K562 (cell line): ENCODE measurements around the gene STK4. TPM values are rescaled to one million over a fixed set of nuclear protein-coding genes. Genes with fewer than 3 reads are reported as not detected.

ENCODE experiments used
- BCOR ChIP-seq: fragments of 450-650 bp; IDR thresholded peaks from 2 replicates; pipeline ENCODE4 v1.6.1; 2016
- BHLHE40 ChIP-seq: IDR thresholded peaks from 2 replicates; pipeline ENCODE4 v1.6.1; 2011; ENCODE audit warnings: low read length, improper control_type of control experiment
- FOXJ2 ChIP-seq: fragments of 200-800 bp; sonication (Bioruptor generic); IDR thresholded peaks from 2 replicates; pipeline ENCODE4 v1.6.1; 2016; ENCODE audit warnings: missing genetic modification characterization, missing compliant biosample characterization
- MAFG ChIP-seq: fragments of 450-650 bp; conservative IDR thresholded peaks from 2 replicates; pipeline ENCODE4 v1.6.1; 2016; ENCODE audit warnings: missing genetic modification characterization, missing compliant biosample characterization
- MECOM ChIP-seq: fragments of 250-450 bp; sonication (Bioruptor Pico); IDR thresholded peaks from 2 replicates; pipeline ENCODE4 v1.8.0; 2022; ENCODE audit warnings: inconsistent platforms
- NONO ChIP-seq, 2 experiments: fragments of 200-400 bp in 1 of 2; fragments of 450-650 bp in 1 of 2; formaldehyde crosslinking in 1 of 2; IDR thresholded peaks; 2 replicates each; pipeline ENCODE4 v1.6.1; 2017; ENCODE audit warnings: low read depth in 2 of 2, mild to moderate bottlenecking in 2 of 2, moderate library complexity in 2 of 2, low read length in 1 of 2
- PCBP2 ChIP-seq: fragments of 200-400 bp; formaldehyde crosslinking; IDR thresholded peaks from 2 replicates; pipeline ENCODE4 v1.6.1; 2018; ENCODE audit warnings: low read length, low read depth, mild to moderate bottlenecking, moderate library complexity; ENCODE audit not compliant: poor library complexity, severe bottlenecking
- PHF8 ChIP-seq: fragments of 200-600 bp; sonication (generic); IDR thresholded peaks from 2 replicates; pipeline ENCODE4 v1.6.1; 2012; ENCODE audit warnings: mixed run types, mild to moderate bottlenecking, inconsistent platforms, low read length, moderate library complexity, borderline replicate concordance
- PHTF2 ChIP-seq: fragments of 250-450 bp; sonication (Bioruptor Pico); IDR thresholded peaks from 2 replicates; pipeline ENCODE4 v1.5.0; 2021; ENCODE audit warnings: mild to moderate bottlenecking
- ZNF280A ChIP-seq: fragments of 450-650 bp; IDR thresholded peaks from 2 replicates; pipeline ENCODE4 v1.6.1; 2018; ENCODE audit warnings: mild to moderate bottlenecking, low read depth; ENCODE audit not compliant: partially characterized antibody
- polyA plus RNA-seq, 8 experiments: library from polyadenylated mRNA; depleted of rRNA in 4 of 8; stranded (reverse) in 5 of 8; unstranded in 3 of 8; fragments of >200 nt; fragmentation: Nextera tagmentation in 2 of 8; fragmentation: Illumina TruSeq in 1 of 8; extraction: Ambion mirVana in 2 of 8; extraction: Trizol in 1 of 8; gene quantifications; 2 replicates each; pipeline versions ENCODE4 v1.2.1 to v1.2.3, GENCODE V29; 2011 to 2014; ENCODE audit warnings: inconsistent platforms in 1 of 8, missing spikeins in 1 of 8
- total RNA-seq, 7 experiments: library from RNA; depleted of rRNA in 6 of 7; stranded (reverse); fragments of >200 nt in 6 of 7; fragmentation: Illumina TruSeq in 2 of 7; extraction: Trizol in 2 of 7; gene quantifications; 2 replicates each; pipeline versions ENCODE4 v1.2.1 to v1.2.3, GENCODE V29; 2011 to 2021; ENCODE audit warnings: low replicate concordance in 1 of 7
- TF ChIP-seq, protein P1 (sequence below), 2 experiments: fragments of 450-650 bp in 1 of 2; sonication (generic) in 1 of 2; formaldehyde crosslinking in 1 of 2; IDR thresholded peaks; 2 replicates each; pipeline versions ENCODE4 v1.7.1 to v1.9.0; 2016 to 2022; ENCODE audit warnings: inconsistent platforms in 1 of 2, mild to moderate bottlenecking in 1 of 2, missing genetic modification reagents in 1 of 2

Gene STK4
- total and polyA plus RNA-seq, 9 of the 15 experiments (the other 6 are each of a cell fraction or from before 2014, with no cell fraction given), result 11.9 to 30.6 (median 22.2) TPM

GRCh38 chr20:44966030-44966961 is at the start of gene STK4 (continued):
- TF ChIP-seq NONO (IDR thresholded peaks at IDR 0.05; ENCODE audit: low read depth in 2 of 2, low read length in 1 of 2) (no peak), BCOR (no peak), ZNF280A (no peak), PCBP2 (no peak), PHTF2 (CRISPR knock-in tag) (no peak), MAFG (tag) (no peak), BHLHE40 (peak; percentile 91), MECOM (CRISPR knock-in tag) (no peak), FOXJ2 (0 out of 2 replicates have a peak, but pooled peaks have one; percentile 46), PHF8 (peak; percentile 90)
- TF ChIP-seq, protein P1, sequence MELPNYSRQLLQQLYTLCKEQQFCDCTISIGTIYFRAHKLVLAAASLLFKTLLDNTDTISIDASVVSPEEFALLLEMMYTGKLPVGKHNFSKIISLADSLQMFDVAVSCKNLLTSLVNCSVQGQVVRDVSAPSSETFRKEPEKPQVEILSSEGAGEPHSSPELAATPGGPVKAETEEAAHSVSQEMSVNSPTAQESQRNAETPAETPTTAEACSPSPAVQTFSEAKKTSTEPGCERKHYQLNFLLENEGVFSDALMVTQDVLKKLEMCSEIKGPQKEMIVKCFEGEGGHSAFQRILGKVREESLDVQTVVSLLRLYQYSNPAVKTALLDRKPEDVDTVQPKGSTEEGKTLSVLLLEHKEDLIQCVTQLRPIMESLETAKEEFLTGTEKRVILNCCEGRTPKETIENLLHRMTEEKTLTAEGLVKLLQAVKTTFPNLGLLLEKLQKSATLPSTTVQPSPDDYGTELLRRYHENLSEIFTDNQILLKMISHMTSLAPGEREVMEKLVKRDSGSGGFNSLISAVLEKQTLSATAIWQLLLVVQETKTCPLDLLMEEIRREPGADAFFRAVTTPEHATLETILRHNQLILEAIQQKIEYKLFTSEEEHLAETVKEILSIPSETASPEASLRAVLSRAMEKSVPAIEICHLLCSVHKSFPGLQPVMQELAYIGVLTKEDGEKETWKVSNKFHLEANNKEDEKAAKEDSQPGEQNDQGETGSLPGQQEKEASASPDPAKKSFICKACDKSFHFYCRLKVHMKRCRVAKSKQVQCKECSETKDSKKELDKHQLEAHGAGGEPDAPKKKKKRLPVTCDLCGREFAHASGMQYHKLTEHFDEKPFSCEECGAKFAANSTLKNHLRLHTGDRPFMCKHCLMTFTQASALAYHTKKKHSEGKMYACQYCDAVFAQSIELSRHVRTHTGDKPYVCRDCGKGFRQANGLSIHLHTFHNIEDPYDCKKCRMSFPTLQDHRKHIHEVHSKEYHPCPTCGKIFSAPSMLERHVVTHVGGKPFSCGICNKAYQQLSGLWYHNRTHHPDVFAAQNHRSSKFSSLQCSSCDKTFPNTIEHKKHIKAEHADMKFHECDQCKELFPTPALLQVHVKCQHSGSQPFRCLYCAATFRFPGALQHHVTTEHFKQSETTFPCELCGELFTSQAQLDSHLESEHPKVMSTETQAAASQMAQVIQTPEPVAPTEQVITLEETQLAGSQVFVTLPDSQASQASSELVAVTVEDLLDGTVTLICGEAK (IDR thresholded peaks at IDR 0.05), result peak; percentile 93
- TF ChIP-seq, protein P1 (CRISPR knock-in tag; IDR thresholded peaks at IDR 0.05), result no peak
